ENCODE measurements around the gene NDUFV3.
"Not testable (repeated sequence)": the region's sequence is repeated elsewhere in the genome, so short reads cannot be mapped to it uniquely, and the experiment has no call there.

The NDUFV3 gene

DNA sequence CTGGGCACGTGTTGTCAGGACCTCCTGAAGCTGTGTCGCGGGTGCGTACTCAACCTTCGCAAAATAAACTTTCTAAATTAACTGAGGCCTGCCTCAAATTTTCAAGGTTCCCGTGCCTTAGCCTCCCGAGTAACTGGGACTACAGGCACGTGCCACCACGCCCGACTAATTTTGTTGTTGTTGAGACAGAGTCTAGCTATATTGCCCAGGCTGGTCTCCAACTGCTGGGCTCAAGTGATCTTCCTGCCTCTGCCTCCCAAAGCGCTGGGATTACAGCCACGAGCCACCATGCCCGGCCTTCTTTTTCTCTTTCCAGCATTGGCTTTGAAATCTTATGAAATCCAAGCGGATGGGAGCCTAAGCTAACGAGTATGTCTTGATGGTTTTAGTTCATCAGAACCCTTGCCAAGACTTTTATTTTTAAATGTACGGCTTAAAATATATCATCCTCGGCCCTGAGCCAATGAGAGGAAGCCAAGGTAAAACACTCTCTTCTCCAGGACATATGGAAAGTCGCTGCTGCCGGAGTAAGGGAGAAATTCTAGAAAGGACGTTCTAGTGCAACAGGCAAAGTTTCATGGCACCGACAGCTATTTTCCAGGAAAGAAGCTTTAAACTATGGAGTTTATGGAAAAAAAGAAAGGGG lies 45.0 kb downstream of the NDUFV3 start:
- no peak for FAIRE-seq

- not testable (repeated sequence) for FAIRE-seq
Observed at GRCh38 chr21:42938606-42938995, 45.5 kb downstream of the NDUFV3 start.

- FAIRE-seq, result no peak
Observed at GRCh38 chr21:42939582-42940413, 46.7 kb downstream of the NDUFV3 start.

DNA sequence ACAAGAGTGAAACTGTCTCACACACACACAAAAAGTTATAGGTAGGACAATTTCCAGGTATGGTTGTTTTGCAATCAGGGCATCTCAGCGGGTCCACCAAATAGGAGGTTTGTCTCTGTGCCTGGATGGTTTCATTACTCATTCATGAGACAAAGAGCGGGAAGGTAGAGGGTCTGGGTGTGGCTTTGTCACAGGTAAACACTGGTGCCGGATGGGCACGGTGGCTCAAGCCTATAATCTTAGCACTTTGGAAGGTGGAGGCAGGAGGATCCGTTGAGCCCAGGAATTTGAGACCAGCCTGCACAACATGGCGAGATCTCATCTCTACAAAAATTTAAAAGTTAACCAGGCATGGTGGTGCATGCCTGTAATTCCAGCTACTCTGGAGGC lies 48.6 kb downstream of the NDUFV3 start:
- FAIRE-seq, result no peak

DNA sequence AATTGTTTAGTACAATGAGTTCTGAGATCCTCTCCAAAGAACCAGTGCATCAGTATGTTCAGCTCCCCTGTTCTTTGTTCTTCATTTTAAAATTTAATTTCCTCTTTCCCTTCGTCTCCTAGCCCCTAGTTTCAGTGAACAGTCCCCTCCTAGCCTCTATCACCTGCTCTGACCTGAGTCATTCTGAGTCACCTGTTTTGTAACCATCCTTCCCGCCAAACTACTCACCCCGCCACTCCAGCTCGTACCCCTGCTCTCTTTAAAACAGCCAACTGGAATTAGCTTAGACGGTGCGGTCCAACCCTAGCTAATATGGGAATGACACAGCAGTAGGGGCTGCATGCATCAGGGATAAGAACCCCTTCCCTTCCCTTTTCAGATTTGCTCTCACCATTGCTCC lies 49.1 kb downstream of the NDUFV3 start:
- FAIRE-seq, result no peak

DNA sequence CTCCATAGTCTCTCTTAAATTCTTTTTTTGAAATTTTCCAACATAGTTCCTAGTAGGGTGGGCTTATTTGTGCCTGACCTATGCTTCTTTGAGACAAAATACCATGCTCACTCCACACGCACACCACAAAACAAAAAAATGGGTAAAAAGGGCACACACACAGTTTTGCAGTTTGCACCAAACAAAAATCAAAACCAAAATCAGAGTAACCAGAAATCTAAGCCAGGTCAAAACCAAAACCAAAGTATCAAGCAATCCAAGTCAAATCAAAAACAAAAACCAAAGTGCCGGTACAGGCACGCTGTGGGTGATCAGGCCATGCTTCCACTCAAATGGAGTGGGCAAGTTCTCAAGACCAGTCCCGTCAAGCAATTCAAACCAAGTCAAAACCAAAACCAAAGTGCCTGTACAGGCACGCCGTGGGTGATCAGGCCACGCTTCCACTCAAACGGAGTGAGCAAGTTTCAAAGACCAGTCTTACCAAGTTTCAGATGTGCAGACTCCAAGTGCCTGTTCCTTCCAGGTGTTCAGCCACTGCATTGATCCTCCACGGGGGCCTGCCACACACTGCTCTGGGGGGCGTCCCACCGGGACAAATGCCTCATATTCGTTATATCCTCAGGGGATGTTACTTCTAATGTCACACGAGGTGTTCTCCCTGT lies 56.1 kb downstream of the NDUFV3 start:
- FAIRE-seq, result not testable (repeated sequence)

GRCh38 chr21:42951193-42951592 lies 58.1 kb downstream of the NDUFV3 start:
- not testable (repeated sequence) for FAIRE-seq

GRCh38 chr21:42956824-42957630 lies 63.9 kb downstream of the NDUFV3 start:
- FAIRE-seq, result no peak

DNA sequence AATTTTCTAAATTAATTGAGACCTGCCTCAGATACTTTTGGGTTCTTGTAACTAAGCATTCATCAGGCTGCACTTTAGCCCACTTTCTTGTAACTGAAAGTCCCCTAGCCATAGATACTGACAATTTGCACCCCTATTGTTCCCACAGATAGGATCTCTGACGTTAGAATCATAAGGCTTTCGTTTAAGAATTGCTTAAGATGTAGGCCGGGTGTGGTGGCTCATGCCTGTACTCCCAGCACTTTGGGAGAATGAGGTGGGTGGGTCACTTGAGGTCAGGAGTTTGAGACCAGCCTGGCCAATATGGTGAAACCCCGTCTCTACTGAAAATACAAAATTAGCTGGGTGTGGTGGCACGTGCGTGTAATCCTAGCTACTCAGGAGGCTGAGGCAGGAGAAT lies 65.0 kb downstream of the NDUFV3 start:
- not testable (repeated sequence) for FAIRE-seq

GRCh38 chr21:42959728-42960127 lies 66.6 kb downstream of the NDUFV3 start:
- FAIRE-seq, result no peak

GRCh38 chr21:42962380-42963007 lies 69.4 kb downstream of the NDUFV3 start:
- no peak for FAIRE-seq
